Endothelial cell of umbilical vein (primary cell): ENCODE measurements around the gene DCHS2.

Experiments
- EZH2 ChIP-seq: IDR thresholded peaks from 2 replicates; pipeline ENCODE4 v1.6.1; 2012; ENCODE audit warnings: borderline replicate concordance, low read depth, mild to moderate bottlenecking, moderate library complexity, low read length, inconsistent platforms; ENCODE audit not compliant: severe bottlenecking
- POLR2A ChIP-seq: IDR thresholded peaks from 2 replicates; pipeline ENCODE4 v1.6.1; 2012; ENCODE audit warnings: low read depth, mild to moderate bottlenecking, control low read depth, low read length
- POLR2AphosphoS5 ChIP-seq: IDR thresholded peaks from 2 replicates; pipeline ENCODE4 v1.6.1; 2012; ENCODE audit warnings: low read depth, mild to moderate bottlenecking, control low read depth, low read length, moderate library complexity; ENCODE audit not compliant: insufficient read depth
- TF ChIP-seq, protein P1 (sequence below), 2 donors: IDR thresholded peaks; 1 replicate in 1 of 2; 2 replicates in 1 of 2; pipeline ENCODE4 v1.5.1; 2011; ENCODE audit warnings: low read length in 2 of 2, mild to moderate bottlenecking in 2 of 2, moderate library complexity in 2 of 2, control low read depth in 1 of 2, inconsistent platforms in 1 of 2, low read depth in 1 of 2; ENCODE audit not compliant: insufficient read depth in 1 of 2; ENCODE audit errors: extremely low read depth in 1 of 2
- TF ChIP-seq, protein P2 (sequence below): IDR thresholded peaks from 2 replicates; pipeline ENCODE4 v1.6.1; 2011; ENCODE audit not compliant: insufficient read depth, insufficient read length

- TF ChIP-seq, protein P1, sequence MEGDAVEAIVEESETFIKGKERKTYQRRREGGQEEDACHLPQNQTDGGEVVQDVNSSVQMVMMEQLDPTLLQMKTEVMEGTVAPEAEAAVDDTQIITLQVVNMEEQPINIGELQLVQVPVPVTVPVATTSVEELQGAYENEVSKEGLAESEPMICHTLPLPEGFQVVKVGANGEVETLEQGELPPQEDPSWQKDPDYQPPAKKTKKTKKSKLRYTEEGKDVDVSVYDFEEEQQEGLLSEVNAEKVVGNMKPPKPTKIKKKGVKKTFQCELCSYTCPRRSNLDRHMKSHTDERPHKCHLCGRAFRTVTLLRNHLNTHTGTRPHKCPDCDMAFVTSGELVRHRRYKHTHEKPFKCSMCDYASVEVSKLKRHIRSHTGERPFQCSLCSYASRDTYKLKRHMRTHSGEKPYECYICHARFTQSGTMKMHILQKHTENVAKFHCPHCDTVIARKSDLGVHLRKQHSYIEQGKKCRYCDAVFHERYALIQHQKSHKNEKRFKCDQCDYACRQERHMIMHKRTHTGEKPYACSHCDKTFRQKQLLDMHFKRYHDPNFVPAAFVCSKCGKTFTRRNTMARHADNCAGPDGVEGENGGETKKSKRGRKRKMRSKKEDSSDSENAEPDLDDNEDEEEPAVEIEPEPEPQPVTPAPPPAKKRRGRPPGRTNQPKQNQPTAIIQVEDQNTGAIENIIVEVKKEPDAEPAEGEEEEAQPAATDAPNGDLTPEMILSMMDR (IDR thresholded peaks at IDR 0.05; ENCODE audit: extremely low read depth in 1 of 2, insufficient read depth in 1 of 2, low read depth in 1 of 2, low read length in 2 of 2), result no peak
- TF ChIP-seq POLR2A (no peak), POLR2AphosphoS5 (no peak), EZH2 (no peak)
- TF ChIP-seq, protein P2, sequence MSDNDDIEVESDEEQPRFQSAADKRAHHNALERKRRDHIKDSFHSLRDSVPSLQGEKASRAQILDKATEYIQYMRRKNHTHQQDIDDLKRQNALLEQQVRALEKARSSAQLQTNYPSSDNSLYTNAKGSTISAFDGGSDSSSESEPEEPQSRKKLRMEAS, result no peak
Observed at GRCh38 chr4:154276496-154276895, 215.1 kb downstream of the DCHS2 start.
